ENCODE measurements around the gene MAPK1IP1L. TPM values are rescaled to one million over a fixed set of nuclear protein-coding genes. Genes with fewer than 3 reads are reported as not detected.

The MAPK1IP1L gene
- total RNA-seq, 4 donors from 2014 or later: 8.5 to 88.7 (median 27.9) TPM

GRCh38 chr14:55025948-55026347 is 25.5 kb upstream of the MAPK1IP1L start:
- Histone ChIP-seq H3K27me3 (no peaks in the 10 kb centered on the region), H3K9me3 (no peaks in the 10 kb centered on the region), H3K27ac (peak overlapping the region; percentile 72 to 84), H3K36me3 (no peaks in the 10 kb centered on the region), H3K4me3 (peak overlapping the region in 1 of 2 donors; percentile 60), H3K4me1 (peaks cover 3 to 13% of the 10 kb centered on the region in 2 donors)
- intact Hi-C loops (cut with DNase I; ENCODE audit: low total_unique reads): no loop called here
- TF ChIP-seq CTCF (IDR thresholded peaks at IDR 0.05): no peak
- TF ChIP-seq POLR2A (IDR thresholded peaks at IDR 0.05): no peak
- DNase-seq: no peak

DNA sequence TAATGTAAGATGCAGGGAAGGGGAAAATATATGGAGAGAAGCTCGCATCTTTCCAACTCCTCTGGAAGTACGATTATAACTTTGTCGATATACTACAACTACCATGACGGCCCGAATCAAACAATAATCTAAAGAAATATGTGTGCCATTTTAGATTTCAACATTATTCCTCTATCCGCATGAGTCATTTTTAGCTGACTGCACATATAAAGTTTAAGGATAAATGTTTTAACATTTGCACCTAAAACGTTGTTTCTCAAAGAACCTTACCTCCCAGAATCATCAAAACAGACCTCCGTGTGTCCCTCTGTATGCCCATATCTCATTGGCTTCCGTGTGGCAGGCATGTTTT is 25.0 kb upstream of the MAPK1IP1L start:
- Histone ChIP-seq H3K4me1 (peaks cover 3 to 13% of the 10 kb centered on the region in 2 donors), H3K27ac (peak overlapping the region; percentile 72 to 84), H3K9me3 (no peaks in the 10 kb centered on the region), H3K36me3 (no peaks in the 10 kb centered on the region), H3K4me3 (peak overlapping the region; percentile 59 to 60), H3K27me3 (no peaks in the 10 kb centered on the region)
- no peak for TF ChIP-seq CTCF (IDR thresholded peaks at IDR 0.05)
- TF ChIP-seq POLR2A (IDR thresholded peaks at IDR 0.05): no peak
- intact Hi-C loops (cut with DNase I; ENCODE audit: low total_unique reads): no loop called here
- no peak for DNase-seq

- DNase-seq: peak; percentile 90 to 94
- TF ChIP-seq CTCF (IDR thresholded peaks at IDR 0.05) (peak in 3 of 4 experiments; percentile 24 to 55 (median 40)), POLR2A (IDR thresholded peaks at IDR 0.05) (peak; percentile 61 to 74)
- Histone ChIP-seq H3K9me3 (no peaks in the 10 kb centered on the region), H3K27me3 (no peaks in the 10 kb centered on the region), H3K4me1 (peaks cover 3 to 13% of the 10 kb centered on the region in 2 donors), H3K36me3 (no peaks in the 10 kb centered on the region), H3K27ac (peak within 1 kb of the TSS; percentile 72 to 84), H3K4me3 (peak within 1 kb of the TSS; percentile 59 to 60)
- intact Hi-C loops (cut with DNase I; ENCODE audit: low total_unique reads): no loop called here
Measured at GRCh38 chr14:55026793-55027561, 24.5 kb upstream of the MAPK1IP1L start, which contains the start of the genes SOCS4 and WDHD1. SOCS4 (plus strand) TSS chr14:55027236; CDS start chr14:55043042, 15,806 bp downstream. WDHD1 (minus strand) TSS chr14:55027099; CDS start chr14:55026787, 312 bp downstream.

GRCh38 chr14:55028066-55028465 is 23.4 kb upstream of the MAPK1IP1L start:
- Histone ChIP-seq H3K4me3 (peak overlapping the region; percentile 59 to 60), H3K36me3 (no peaks in the 10 kb centered on the region), H3K9me3 (no peaks in the 10 kb centered on the region), H3K27ac (peak overlapping the region in 1 of 2 donors; percentile 72), H3K4me1 (peaks cover 3 to 13% of the 10 kb centered on the region in 2 donors), H3K27me3 (no peaks in the 10 kb centered on the region)
- DNase-seq: no peak
- TF ChIP-seq POLR2A (IDR thresholded peaks at IDR 0.05) (no peak), CTCF (IDR thresholded peaks at IDR 0.05) (no peak)
- intact Hi-C loops (cut with DNase I; ENCODE audit: low total_unique reads): no loop called here

DNA sequence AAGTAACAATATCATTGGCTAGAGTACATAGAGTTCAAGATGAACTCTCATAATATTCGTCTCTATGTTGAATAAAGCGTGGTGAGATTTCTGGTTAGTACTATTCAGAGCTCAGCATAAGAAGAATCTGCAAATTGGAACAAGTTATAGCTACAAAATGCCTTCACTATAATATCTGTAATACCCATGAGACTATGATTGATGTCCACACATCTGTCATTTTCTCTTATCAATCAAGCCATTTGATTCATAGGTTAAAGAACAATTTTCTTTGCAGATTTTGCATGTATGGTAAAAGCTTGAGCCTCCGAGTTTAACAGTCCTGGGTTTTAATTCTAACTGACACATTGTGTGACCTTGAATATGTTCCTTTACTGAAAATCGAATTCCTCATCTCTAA is 23.0 kb upstream of the MAPK1IP1L start:
- peaks cover 3 to 13% of the 10 kb centered on the region in 2 donors for H3K4me1 ChIP-seq
- H3K9me3 ChIP-seq: no peaks in the 10 kb centered on the region
- intact Hi-C loops (cut with DNase I; ENCODE audit: low total_unique reads): no loop called here
- peak overlapping the region in 1 of 2 donors; percentile 60 for H3K4me3 ChIP-seq
- H3K27me3 ChIP-seq: no peaks in the 10 kb centered on the region
- no peak overlapping the region for H3K27ac ChIP-seq
- TF ChIP-seq POLR2A (IDR thresholded peaks at IDR 0.05): no peak
- TF ChIP-seq CTCF (IDR thresholded peaks at IDR 0.05): no peak
- H3K36me3 ChIP-seq: no peaks in the 10 kb centered on the region
- no peak for DNase-seq
